ENCODE measurements around the gene HLF. TPM values are rescaled to one million over a fixed set of nuclear protein-coding genes. Genes with fewer than 3 reads are reported as not detected.

Gene HLF
- total RNA-seq, 5 donors from 2014 or later (not counting 1 experiment from before 2014, with no cell fraction given): 0.55 to 5.2 (median 2.5) TPM

GRCh38 chr17:55269894-55270293, 5.1 kb downstream of the HLF start:
- peaks cover 42 to 61% of the 10 kb centered on the region in 2 donors for H3K27me3 Mint-ChIP-seq
- H3K4me1 Mint-ChIP-seq: peaks cover 0 to 21% (median 12%) of the 10 kb centered on the region in 3 donors
- Histone ChIP-seq H3K9me3 (no peaks in the 10 kb centered on the region), H3K36me3 (ENCODE audit: control insufficient read depth in 2 of 2, extremely low read depth in 1 of 2, insufficient read depth in 1 of 2, low read length in 1 of 2) (no peaks in the 10 kb centered on the region), H3K4me1 (ENCODE audit: control insufficient read depth in 1 of 2, extremely low read depth in 1 of 2, insufficient read depth in 2 of 2, low read length in 2 of 2) (peaks cover 5 to 14% of the 10 kb centered on the region in 2 experiments), H3K4me3 (ENCODE audit: control insufficient read depth in 1 of 2, extremely low read depth in 1 of 2, low read length in 1 of 2) (no peak overlapping the region), H3K27ac (ENCODE audit: low read length) (no peak overlapping the region), H3K27me3 (replicated peaks in 1 of 2; ENCODE audit: control insufficient read depth in 2 of 2, extremely low read depth in 1 of 2, insufficient read depth in 2 of 2, low read length in 1 of 2) (peaks cover 3 to 24% of the 10 kb centered on the region in 2 experiments)
- ChIA-PET CTCF (no interaction called here), POLR2A (no interaction called here)
- DNase-seq (no peak), ATAC-seq (replicated peaks in 1 of 4) (no peak)
- H3K36me3 Mint-ChIP-seq: peaks cover 4% of the 10 kb centered on the region
- H3K27ac Mint-ChIP-seq: no peak overlapping the region
- no peaks in the 10 kb centered on the region for H3K9me3 Mint-ChIP-seq
- no peak overlapping the region for H3K4me3 Mint-ChIP-seq

GRCh38 chr17:55271223-55271571, 6.4 kb downstream of the HLF start:
- no peaks in the 10 kb centered on the region for H3K36me3 ChIP-seq (ENCODE audit: control insufficient read depth in 2 of 2, extremely low read depth in 1 of 2, insufficient read depth in 1 of 2, low read length in 1 of 2)
- no peak overlapping the region for H3K4me3 Mint-ChIP-seq
- H3K27ac Mint-ChIP-seq: no peak overlapping the region
- ChIA-PET POLR2A (interaction anchor here in 1 of 2 donors (0.6 kb wide), 1 partner anchor 18 kb away, joined by 6 read pairs; no protein-coding TSS in a partner anchor), CTCF (interaction anchor here in 1 of 2 donors (0.6 kb wide), 1 partner anchor 18 kb away, joined by 3 read pairs; no protein-coding TSS in a partner anchor)
- H3K27me3 Mint-ChIP-seq: peaks cover 43 to 60% of the 10 kb centered on the region in 2 donors
- H3K36me3 Mint-ChIP-seq: peaks cover 4% of the 10 kb centered on the region
- peaks cover 3 to 16% of the 10 kb centered on the region in 2 experiments for H3K27me3 ChIP-seq (replicated peaks in 1 of 2; ENCODE audit: control insufficient read depth in 2 of 2, extremely low read depth in 1 of 2, insufficient read depth in 2 of 2, low read length in 1 of 2)
- no peak overlapping the region for H3K27ac ChIP-seq (ENCODE audit: low read length)
- ATAC-seq (replicated peaks in 1 of 4): no peak
- WGBS (ENCODE audit: insufficient coverage): no CpG with 5 or more reads among the region's 1 CpG
- H3K9me3 ChIP-seq: no peaks in the 10 kb centered on the region
- H3K4me1 ChIP-seq (ENCODE audit: control insufficient read depth in 1 of 2, extremely low read depth in 1 of 2, insufficient read depth in 2 of 2, low read length in 2 of 2): peaks cover 0 to 1% of the 10 kb centered on the region in 2 experiments
- no peak for DNase-seq
- peaks cover 0 to 20% (median 9%) of the 10 kb centered on the region in 3 donors for H3K4me1 Mint-ChIP-seq
- no peaks in the 10 kb centered on the region for H3K9me3 Mint-ChIP-seq
- no peak overlapping the region for H3K4me3 ChIP-seq (ENCODE audit: control insufficient read depth in 1 of 2, extremely low read depth in 1 of 2, low read length in 1 of 2)

GRCh38 chr17:55271958-55272710, 7.4 kb downstream of the HLF start:
- Histone ChIP-seq H3K27me3 (replicated peaks in 1 of 2; ENCODE audit: control insufficient read depth in 2 of 2, extremely low read depth in 1 of 2, insufficient read depth in 2 of 2, low read length in 1 of 2) (peaks cover 0 to 15% of the 10 kb centered on the region in 2 experiments), H3K4me3 (ENCODE audit: control insufficient read depth in 1 of 2, extremely low read depth in 1 of 2, low read length in 1 of 2) (no peak overlapping the region), H3K9me3 (no peaks in the 10 kb centered on the region), H3K36me3 (ENCODE audit: control insufficient read depth in 2 of 2, extremely low read depth in 1 of 2, insufficient read depth in 1 of 2, low read length in 1 of 2) (no peaks in the 10 kb centered on the region), H3K27ac (ENCODE audit: low read length) (no peak overlapping the region), H3K4me1 (ENCODE audit: control insufficient read depth in 1 of 2, extremely low read depth in 1 of 2, insufficient read depth in 2 of 2, low read length in 2 of 2) (no peaks in the 10 kb centered on the region)
- H3K27ac Mint-ChIP-seq: peak overlapping the region in 1 of 2 donors; percentile 53
- no peaks in the 10 kb centered on the region for H3K9me3 Mint-ChIP-seq
- DNase-seq (no peak), ATAC-seq (replicated peaks in 1 of 4) (no peak)
- peaks cover 0 to 14% (median 4%) of the 10 kb centered on the region in 3 donors for H3K4me1 Mint-ChIP-seq
- peaks cover 39 to 53% of the 10 kb centered on the region in 2 donors for H3K27me3 Mint-ChIP-seq
- H3K4me3 Mint-ChIP-seq: no peak overlapping the region
- 64% methylated on average over 5 of the region's 8 CpGs for WGBS (ENCODE audit: insufficient coverage)
- peaks cover 4% of the 10 kb centered on the region for H3K36me3 Mint-ChIP-seq
- CTCF ChIA-PET: no interaction called here
- POLR2A ChIA-PET: interaction anchor here in 1 of 2 donors (0.6 kb wide), 1 partner anchor 19 kb away, joined by 6 read pairs; no protein-coding TSS in a partner anchor

- peaks cover 4% of the 10 kb centered on the region for H3K36me3 Mint-ChIP-seq
- peaks cover 35 to 44% of the 10 kb centered on the region in 2 donors for H3K27me3 Mint-ChIP-seq
- Histone ChIP-seq H3K36me3 (ENCODE audit: control insufficient read depth in 2 of 2, extremely low read depth in 1 of 2, insufficient read depth in 1 of 2, low read length in 1 of 2) (no peaks in the 10 kb centered on the region), H3K27ac (ENCODE audit: low read length) (no peak overlapping the region), H3K4me3 (ENCODE audit: control insufficient read depth in 1 of 2, extremely low read depth in 1 of 2, low read length in 1 of 2) (no peak overlapping the region), H3K4me1 (ENCODE audit: control insufficient read depth in 1 of 2, extremely low read depth in 1 of 2, insufficient read depth in 2 of 2, low read length in 2 of 2) (no peaks in the 10 kb centered on the region), H3K9me3 (no peaks in the 10 kb centered on the region), H3K27me3 (replicated peaks in 1 of 2; ENCODE audit: control insufficient read depth in 2 of 2, extremely low read depth in 1 of 2, insufficient read depth in 2 of 2, low read length in 1 of 2) (peaks cover 0 to 15% of the 10 kb centered on the region in 2 experiments)
- H3K27ac Mint-ChIP-seq: no peak overlapping the region
- no peak overlapping the region for H3K4me3 Mint-ChIP-seq
- ATAC-seq (replicated peaks in 1 of 4) (no peak), DNase-seq (no peak)
- WGBS (ENCODE audit: insufficient coverage): 82% methylated on average over 9 of the region's 13 CpGs
- no peaks in the 10 kb centered on the region for H3K9me3 Mint-ChIP-seq
- POLR2A ChIA-PET: no interaction called here
- CTCF ChIA-PET: no interaction called here
- peaks cover 0 to 14% (median 4%) of the 10 kb centered on the region in 3 donors for H3K4me1 Mint-ChIP-seq
Observed at GRCh38 chr17:55272711-55273578, 8.2 kb downstream of the HLF start.

GRCh38 chr17:55273579-55274354, 9.0 kb downstream of the HLF start:
- ATAC-seq (replicated peaks in 1 of 4): no peak

More at GRCh38 chr17:55273579-55274354, 9.0 kb downstream of the HLF start:
- Mint-ChIP-seq H3K27ac (no peak overlapping the region), H3K36me3 (peaks cover 4% of the 10 kb centered on the region), H3K9me3 (no peaks in the 10 kb centered on the region), H3K4me1 (peaks cover 0 to 14% (median 4%) of the 10 kb centered on the region in 3 donors), H3K27me3 (peaks cover 33 to 41% of the 10 kb centered on the region in 2 donors), H3K4me3 (no peak overlapping the region)
- CTCF ChIA-PET: no interaction called here
- Histone ChIP-seq H3K4me3 (ENCODE audit: control insufficient read depth in 1 of 2, extremely low read depth in 1 of 2, low read length in 1 of 2) (no peak overlapping the region), H3K36me3 (ENCODE audit: control insufficient read depth in 2 of 2, extremely low read depth in 1 of 2, insufficient read depth in 1 of 2, low read length in 1 of 2) (no peaks in the 10 kb centered on the region), H3K4me1 (ENCODE audit: control insufficient read depth in 1 of 2, extremely low read depth in 1 of 2, insufficient read depth in 2 of 2, low read length in 2 of 2) (no peaks in the 10 kb centered on the region), H3K27me3 (replicated peaks in 1 of 2; ENCODE audit: control insufficient read depth in 2 of 2, extremely low read depth in 1 of 2, insufficient read depth in 2 of 2, low read length in 1 of 2) (peaks cover 0 to 15% of the 10 kb centered on the region in 2 experiments), H3K9me3 (no peaks in the 10 kb centered on the region), H3K27ac (ENCODE audit: low read length) (no peak overlapping the region)
- POLR2A ChIA-PET: no interaction called here
- 53% methylated on average over 2 of the region's 7 CpGs for WGBS (ENCODE audit: insufficient coverage)
- no peak for DNase-seq
